Endothelial cell of umbilical vein (primary cell): ENCODE results near the gene DTNA. TPM values are rescaled to one million over a fixed set of nuclear protein-coding genes. Genes with fewer than 3 reads are reported as not detected.

Experiments used
- BruUV-seq: library from RNA; stranded (reverse); fragments of 400-500 nt; replicated peaks from 2 replicates; lab custom pipeline; 2021; lab: Mats Ljungman, UMichigan
- CTCF ChIA-PET: fragments of 300-600, 350-600 bp; sonication (Branson Sonifier 250); formaldehyde crosslinking; loops from one replicate; lab custom pipeline; 2021; ENCODE audit warnings: antibody characterized with exemption, inconsistent platforms; lab: Charles Lee
- POLR2A ChIA-PET: fragments of 300-600, 350-600 bp; sonication (Branson Sonifier 250); formaldehyde crosslinking; loops from one replicate; lab custom pipeline; 2021; ENCODE audit warnings: antibody characterized with exemption, inconsistent platforms; lab: Charles Lee
- DNase-seq: peaks from one replicate; pipeline ENCODE4 v3.0.0-alpha.2; 2011; ENCODE audit warnings: low read depth, low spot score
- FAIRE-seq: peaks from 2 replicates; lab custom pipeline; 2011; peaks lifted over from hg19 to GRCh38; lab: Jason Lieb, UNC
- H2AFZ ChIP-seq: 2 replicates; pipeline ENCODE4 v1.6.0; 2012; ENCODE audit warnings: low read depth, low read length, control low read depth, inconsistent platforms
- H3K27ac ChIP-seq: 2 replicates; pipeline ENCODE4 v1.5.1; 2011; ENCODE audit warnings: low read depth, mild to moderate bottlenecking, control low read depth, low read length, moderate library complexity; ENCODE audit not compliant: insufficient read depth
- H3K27me3 ChIP-seq, 2 experiments: 2 replicates each; pipeline versions ENCODE4 v1.6.0 to v1.6.1; 2011; ENCODE audit warnings: low read length in 2 of 2, mixed read lengths in 1 of 2; ENCODE audit not compliant: control insufficient read depth in 2 of 2, insufficient read depth in 2 of 2
- H3K36me3 ChIP-seq, 2 experiments: 2 replicates in 1 of 2; 3 replicates in 1 of 2; pipeline ENCODE4 v1.5.1; 2011; ENCODE audit warnings: low read length in 2 of 2, mild to moderate bottlenecking in 1 of 2, moderate library complexity in 1 of 2; ENCODE audit not compliant: control insufficient read depth in 2 of 2, insufficient read depth in 2 of 2; ENCODE audit errors: extremely low read depth in 1 of 2
- H3K4me1 ChIP-seq: 3 replicates; pipeline ENCODE4 v1.5.1; 2011; ENCODE audit warnings: mild to moderate bottlenecking, low read length; ENCODE audit not compliant: control insufficient read depth, insufficient read depth; ENCODE audit errors: extremely low read depth
- H3K4me2 ChIP-seq: 2 replicates; pipeline ENCODE4 v1.6.1; 2011; ENCODE audit warnings: low read length, control low read depth, mixed read lengths; ENCODE audit not compliant: insufficient read depth
- H3K4me3 ChIP-seq, 3 experiments: fragments of 200-600 bp in 1 of 3; sonication (generic), shearing (Covaris generic) in 1 of 3; replicated peaks in 1 of 3; 2 replicates each; pipeline ENCODE4 v1.5.1; 2011 to 2016; ENCODE audit warnings: control low read depth in 3 of 3, low read length in 3 of 3, mild to moderate bottlenecking in 2 of 3, inconsistent platforms in 1 of 3, low read depth in 1 of 3, moderate library complexity in 1 of 3; ENCODE audit not compliant: insufficient read depth in 1 of 3
- H3K79me2 ChIP-seq: 2 replicates; pipeline ENCODE4 v1.6.0; 2012; ENCODE audit warnings: low read length, inconsistent platforms; ENCODE audit not compliant: control insufficient read depth, insufficient read depth
- H3K9ac ChIP-seq: replicated peaks from 2 replicates; pipeline ENCODE3; 2011; ENCODE audit warnings: low read length, control low read depth; ENCODE audit not compliant: insufficient read depth; ENCODE audit errors: extremely low read depth
- H3K9me1 ChIP-seq: replicated peaks from 3 replicates; pipeline ENCODE4 v1.6.0; 2011; ENCODE audit warnings: mild to moderate bottlenecking, low read length; ENCODE audit not compliant: control insufficient read depth, insufficient read depth; ENCODE audit errors: extremely low read depth
- H3K9me3 ChIP-seq: replicated peaks from 2 replicates; pipeline ENCODE4 v1.5.1; 2012; ENCODE audit warnings: low read length, inconsistent platforms; ENCODE audit not compliant: control insufficient read depth, insufficient read depth
- H4K20me1 ChIP-seq: replicated peaks from 2 replicates; pipeline ENCODE3; 2011; ENCODE audit warnings: mild to moderate bottlenecking, low read length; ENCODE audit not compliant: control insufficient read depth, insufficient read depth; ENCODE audit errors: extremely low read depth
- EZH2 ChIP-seq: IDR thresholded peaks from 2 replicates; pipeline ENCODE4 v1.6.1; 2012; ENCODE audit warnings: borderline replicate concordance, low read depth, mild to moderate bottlenecking, moderate library complexity, low read length, inconsistent platforms; ENCODE audit not compliant: severe bottlenecking
- FOS ChIP-seq: IDR thresholded peaks from 2 replicates; pipeline ENCODE4 v1.6.1; 2011; ENCODE audit warnings: mild to moderate bottlenecking, low read length, moderate library complexity, borderline replicate concordance; ENCODE audit not compliant: insufficient read depth
- GATA2 ChIP-seq: IDR thresholded peaks from 2 replicates; pipeline ENCODE4 v1.7.0; 2011; ENCODE audit warnings: low read depth, mild to moderate bottlenecking, moderate library complexity, mixed read lengths, low read length; ENCODE audit not compliant: insufficient read length, insufficient read depth
- POLR2A ChIP-seq: IDR thresholded peaks from 2 replicates; pipeline ENCODE4 v1.6.1; 2012; ENCODE audit warnings: low read depth, mild to moderate bottlenecking, control low read depth, low read length
- POLR2AphosphoS5 ChIP-seq: IDR thresholded peaks from 2 replicates; pipeline ENCODE4 v1.6.1; 2012; ENCODE audit warnings: low read depth, mild to moderate bottlenecking, control low read depth, low read length, moderate library complexity; ENCODE audit not compliant: insufficient read depth
- dilution Hi-C: fragments of 300-500 bp; cut with MboI; formaldehyde crosslinking; loops from one replicate; pipeline ENCODE4 v1.15.0; 2019; ENCODE audit warnings: low sequenced_read_pairs; ENCODE audit not compliant: extremely low pct_ligation_motif_present
- intact Hi-C: fragments of 100-400 bp; cut with micrococcal nuclease; formaldehyde crosslinking; loops from one replicate; pipeline ENCODE4 v1.10.0; 2022
- polyA plus RNA-seq, 4 experiments: library from polyadenylated mRNA; depleted of rRNA in 3 of 4; stranded (reverse) in 3 of 4; unstranded in 1 of 4; fragments of >200 nt; gene quantifications; 2 replicates each; pipeline versions ENCODE4 v1.2.1 to v1.2.3, GENCODE V29; 2011 to 2012; ENCODE audit warnings: missing spikeins in 1 of 4
- total RNA-seq: library from RNA; stranded (reverse); gene quantifications from 2 replicates; pipeline ENCODE4 v1.2.3, GENCODE V29; 2021
- TF ChIP-seq, protein P1 (sequence below): IDR thresholded peaks from 2 replicates; pipeline ENCODE4 v1.6.1; 2011; ENCODE audit not compliant: insufficient read depth, insufficient read length
- TF ChIP-seq, protein P2 (sequence below), 2 donors: IDR thresholded peaks; 1 replicate in 1 of 2; 2 replicates in 1 of 2; pipeline ENCODE4 v1.5.1; 2011; ENCODE audit warnings: low read length in 2 of 2, mild to moderate bottlenecking in 2 of 2, moderate library complexity in 2 of 2, control low read depth in 1 of 2, inconsistent platforms in 1 of 2, low read depth in 1 of 2; ENCODE audit not compliant: insufficient read depth in 1 of 2; ENCODE audit errors: extremely low read depth in 1 of 2

Gene DTNA
- total and polyA plus RNA-seq, 2 donors (not counting 3 experiments of a cell fraction or from before 2014, with no cell fraction given): 6.6 to 15.3 TPM

DNA sequence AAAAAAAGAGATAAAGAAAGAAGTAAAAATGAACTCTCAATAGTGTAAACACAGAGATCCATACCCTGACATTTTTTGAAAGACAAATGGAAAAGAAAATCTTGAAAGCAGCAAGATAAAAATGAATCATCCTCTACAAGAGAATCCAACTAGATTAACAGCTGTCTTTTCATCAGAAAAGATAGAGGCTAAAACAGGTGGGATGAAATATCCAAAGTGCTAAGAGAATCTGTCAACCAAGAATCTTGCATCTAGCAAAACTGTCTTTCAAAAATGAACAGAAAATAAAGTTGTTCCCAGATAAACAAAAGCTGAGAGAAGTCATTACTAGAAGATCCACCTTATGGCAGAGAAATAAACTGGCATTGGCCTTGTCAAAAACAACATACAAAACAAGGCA is 213.8 kb downstream of the DTNA start:
- Histone ChIP-seq H3K4me1 (peaks cover under 1% of the 10 kb centered on the region), H3K9me1 (no peaks in the 10 kb centered on the region), H3K27ac (no peak overlapping the region), H3K27me3 (no peaks in the 10 kb centered on the region), H3K36me3 (no peaks in the 10 kb centered on the region), H4K20me1 (no peaks in the 10 kb centered on the region), H3K79me2 (no peaks in the 10 kb centered on the region), H3K9ac (no peak overlapping the region), H3K4me2 (no peak overlapping the region), H3K9me3 (no peaks in the 10 kb centered on the region), H3K4me3 (no peak overlapping the region), H2AFZ (no peak overlapping the region)
- FAIRE-seq (no peak), DNase-seq (no peak)
- CTCF ChIA-PET: no interaction called here
- dilution Hi-C loops: no loop called here
- intact Hi-C loops: no loop called here
- POLR2A ChIA-PET: no interaction called here
- BruUV-seq: no TSS peak
- TF ChIP-seq, protein P1, sequence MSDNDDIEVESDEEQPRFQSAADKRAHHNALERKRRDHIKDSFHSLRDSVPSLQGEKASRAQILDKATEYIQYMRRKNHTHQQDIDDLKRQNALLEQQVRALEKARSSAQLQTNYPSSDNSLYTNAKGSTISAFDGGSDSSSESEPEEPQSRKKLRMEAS: no peak
- no peak for TF ChIP-seq POLR2AphosphoS5
- TF ChIP-seq, protein P2, sequence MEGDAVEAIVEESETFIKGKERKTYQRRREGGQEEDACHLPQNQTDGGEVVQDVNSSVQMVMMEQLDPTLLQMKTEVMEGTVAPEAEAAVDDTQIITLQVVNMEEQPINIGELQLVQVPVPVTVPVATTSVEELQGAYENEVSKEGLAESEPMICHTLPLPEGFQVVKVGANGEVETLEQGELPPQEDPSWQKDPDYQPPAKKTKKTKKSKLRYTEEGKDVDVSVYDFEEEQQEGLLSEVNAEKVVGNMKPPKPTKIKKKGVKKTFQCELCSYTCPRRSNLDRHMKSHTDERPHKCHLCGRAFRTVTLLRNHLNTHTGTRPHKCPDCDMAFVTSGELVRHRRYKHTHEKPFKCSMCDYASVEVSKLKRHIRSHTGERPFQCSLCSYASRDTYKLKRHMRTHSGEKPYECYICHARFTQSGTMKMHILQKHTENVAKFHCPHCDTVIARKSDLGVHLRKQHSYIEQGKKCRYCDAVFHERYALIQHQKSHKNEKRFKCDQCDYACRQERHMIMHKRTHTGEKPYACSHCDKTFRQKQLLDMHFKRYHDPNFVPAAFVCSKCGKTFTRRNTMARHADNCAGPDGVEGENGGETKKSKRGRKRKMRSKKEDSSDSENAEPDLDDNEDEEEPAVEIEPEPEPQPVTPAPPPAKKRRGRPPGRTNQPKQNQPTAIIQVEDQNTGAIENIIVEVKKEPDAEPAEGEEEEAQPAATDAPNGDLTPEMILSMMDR (IDR thresholded peaks at IDR 0.05; ENCODE audit: extremely low read depth in 1 of 2, insufficient read depth in 1 of 2, low read depth in 1 of 2, low read length in 2 of 2): no peak

DNA sequence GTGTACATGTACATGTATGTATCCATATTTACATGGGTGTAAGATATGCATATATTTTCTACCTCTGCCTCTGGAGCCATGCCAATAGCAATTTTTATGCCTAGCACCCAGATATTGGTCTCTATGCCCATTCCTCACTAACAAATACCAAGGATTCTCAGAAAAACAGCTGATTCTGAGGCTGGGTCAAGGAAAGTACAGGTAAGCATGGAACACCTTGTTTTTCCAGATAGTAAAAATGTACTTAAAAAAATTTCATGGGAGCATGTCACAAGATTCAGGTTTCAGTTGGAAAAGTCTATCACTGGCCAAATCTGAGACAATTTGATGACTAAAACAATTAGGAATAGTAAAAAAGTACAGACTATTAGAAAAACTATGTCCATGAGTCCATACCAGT is 216.6 kb downstream of the DTNA start:
- no peaks in the 10 kb centered on the region for H4K20me1 ChIP-seq
- peaks cover 9% of the 10 kb centered on the region for H3K4me1 ChIP-seq
- H3K36me3 ChIP-seq: no peaks in the 10 kb centered on the region
- TF ChIP-seq GATA2 (no peak), POLR2A (no peak), FOS (no peak), EZH2 (no peak)
- TF ChIP-seq, protein P2 (IDR thresholded peaks at IDR 0.05; ENCODE audit: extremely low read depth in 1 of 2, insufficient read depth in 1 of 2, low read depth in 1 of 2, low read length in 2 of 2): no peak
- TF ChIP-seq, protein P1: no peak
- FAIRE-seq: no peak
- no peak overlapping the region for H3K9ac ChIP-seq
- no peak overlapping the region for H2AFZ ChIP-seq
- ChIA-PET CTCF (no interaction called here), POLR2A (no interaction called here)
- H3K27ac ChIP-seq: no peak overlapping the region
- no peaks in the 10 kb centered on the region for H3K9me3 ChIP-seq
- no peak overlapping the region for H3K4me2 ChIP-seq
- H3K27me3 ChIP-seq: no peaks in the 10 kb centered on the region
- BruUV-seq: no TSS peak
- H3K79me2 ChIP-seq: no peaks in the 10 kb centered on the region
- dilution Hi-C loops (no loop called here), intact Hi-C loops (no loop called here)
- no peak overlapping the region for H3K4me3 ChIP-seq
- DNase-seq: no peak
- H3K9me1 ChIP-seq: no peaks in the 10 kb centered on the region
